A549 (cell line): ENCODE results near the gene NKX6-1. TPM values are rescaled to one million over a fixed set of nuclear protein-coding genes. Genes with fewer than 3 reads are reported as not detected.
A peak's percentile ranks its signal among the peaks of the same experiment; 100 is the strongest.

Experiments used
- ATAC-seq, 2 experiments: fragments of 200-7000 bp in 1 of 2; fragments of >200 bp in 1 of 2; cut with Nextera tagmentation in 1 of 2; cut with Tn5 transposase in 1 of 2; 3 replicates each; pipeline versions ENCODE4 v1.8.0 to v1.9.1; 2018 to 2020; ENCODE audit warnings: mild to moderate bottlenecking in 1 of 2, moderate library complexity in 1 of 2
- CTCF ChIA-PET: fragments of 300-600 bp; sonication (Branson Sonifier 250); formaldehyde crosslinking; extraction: SDS; loops from one replicate; lab custom pipeline; 2021; ENCODE audit warnings: antibody characterized with exemption, inconsistent platforms; lab: Yijun Ruan, JAX
- POLR2A ChIA-PET: fragments of 350-600 bp; formaldehyde crosslinking; extraction: SDS; loops from one replicate; lab custom pipeline; 2021; ENCODE audit warnings: antibody characterized with exemption, inconsistent platforms; lab: Yijun Ruan, JAX
- DNase-seq, 2 experiments: peaks; one replicate each; pipeline versions ENCODE4 v3.0.0 to v3.0.0-alpha.2; 2011 to 2016; ENCODE audit warnings: low read depth in 1 of 2, low spot score in 1 of 2
- FAIRE-seq: peaks from 2 replicates; lab custom pipeline; 2011; peaks lifted over from hg19 to GRCh38; lab: Jason Lieb, UNC
- H3K27ac ChIP-seq, 2 experiments: fragments of >200 bp; sonication (Bioruptor Twin); formaldehyde crosslinking; 3 replicates each; pipeline ENCODE4 v1.5.1; 2016 to 2017
- H3K4me1 ChIP-seq: fragments of >200 bp; sonication (Bioruptor Twin); formaldehyde crosslinking; 3 replicates; pipeline ENCODE4 v1.6.1; 2016
- H3K4me2 ChIP-seq: fragments of >200 bp; sonication (Bioruptor Twin); formaldehyde crosslinking; 3 replicates; pipeline ENCODE4 v1.6.1; 2016
- H3K4me3 ChIP-seq: fragments of >200 bp; sonication (Bioruptor Twin); formaldehyde crosslinking; 3 replicates; pipeline ENCODE4 v1.5.1; 2016
- H3K9me3 ChIP-seq: fragments of >200 bp; sonication (Bioruptor Twin); formaldehyde crosslinking; 3 replicates; pipeline ENCODE4 v1.6.1; 2016
- CBX8 ChIP-seq: fragments of 200-600 bp; sonication (generic); IDR thresholded peaks from 2 replicates; pipeline ENCODE4 v1.6.1; 2016
- CHD4 ChIP-seq: fragments of 200-600 bp; sonication (generic); IDR thresholded peaks from 2 replicates; pipeline ENCODE4 v1.6.1; 2016; ENCODE audit warnings: antibody characterized with exemption, mild to moderate bottlenecking, borderline replicate concordance
- CTCF ChIP-seq: fragments of >200 bp; sonication (Bioruptor Twin); formaldehyde crosslinking; IDR thresholded peaks from 3 replicates; pipeline ENCODE4 v1.5.1; 2016
- EHF ChIP-seq: fragments of 250-450 bp; sonication (Bioruptor Pico); IDR thresholded peaks from 2 replicates; pipeline ENCODE4 v1.5.0; 2020; ENCODE audit warnings: mild to moderate bottlenecking
- ELK1 ChIP-seq: fragments of 150-350 bp; IDR thresholded peaks from 2 replicates; pipeline ENCODE4 v1.6.1; 2014; ENCODE audit warnings: low read depth, mild to moderate bottlenecking, low read length
- ESRRA ChIP-seq: fragments of 150-350 bp; IDR thresholded peaks from 2 replicates; pipeline ENCODE4 v1.6.1; 2014; ENCODE audit warnings: mild to moderate bottlenecking, low read length, borderline replicate concordance
- FOSL2 ChIP-seq, 2 experiments: fragments of 450-650 bp in 1 of 2; fragments of >200 bp in 1 of 2; sonication (Bioruptor Twin) in 1 of 2; formaldehyde crosslinking; IDR thresholded peaks; 2 replicates each; pipeline versions ENCODE4 v1.5.0 to v1.6.1; 2016 to 2020; ENCODE audit warnings: mild to moderate bottlenecking in 1 of 2, moderate library complexity in 1 of 2
- GATA3 ChIP-seq: IDR thresholded peaks from 2 replicates; pipeline ENCODE4 v1.6.1; 2012; ENCODE audit warnings: borderline replicate concordance
- HEYL ChIP-seq: fragments of 250-450 bp; sonication (Bioruptor Pico); IDR thresholded peaks from 2 replicates; pipeline ENCODE4 v1.8.0; 2021; ENCODE audit warnings: mild to moderate bottlenecking, moderate library complexity
- HOXA7 ChIP-seq: fragments of 250-450 bp; sonication (Bioruptor Pico); IDR thresholded peaks from 2 replicates; pipeline ENCODE4 v1.5.0; 2020; ENCODE audit warnings: mild to moderate bottlenecking, moderate library complexity
- HOXB13 ChIP-seq: fragments of 250-450 bp; sonication (Bioruptor Pico); IDR thresholded peaks from 2 replicates; pipeline ENCODE4 v1.5.0; 2020; ENCODE audit warnings: low read depth, mild to moderate bottlenecking, moderate library complexity
- HOXB5 ChIP-seq: fragments of 250-450 bp; sonication (Bioruptor Pico); IDR thresholded peaks from 2 replicates; pipeline ENCODE4 v1.5.0; 2020; ENCODE audit warnings: mild to moderate bottlenecking, moderate library complexity
- JUNB ChIP-seq: fragments of >200 bp; sonication (Bioruptor Twin); formaldehyde crosslinking; IDR thresholded peaks from 2 replicates; pipeline ENCODE4 v1.6.1; 2016
- KDM1A ChIP-seq: fragments of 200-600 bp; sonication (generic); IDR thresholded peaks from 2 replicates; pipeline ENCODE4 v1.6.1; 2016; ENCODE audit warnings: low read depth, mild to moderate bottlenecking
- MAFK ChIP-seq: fragments of 450-650 bp; IDR thresholded peaks from 2 replicates; pipeline ENCODE4 v1.6.1; 2014; ENCODE audit not compliant: partially characterized antibody
- MYC ChIP-seq: IDR thresholded peaks from 2 replicates; pipeline ENCODE4 v1.6.1; 2012; ENCODE audit warnings: mild to moderate bottlenecking, inconsistent platforms, low read length, improper control_type of control experiment, borderline replicate concordance
- NPAS2 ChIP-seq: fragments of 250-450 bp; sonication (Bioruptor Pico); IDR thresholded peaks from 2 replicates; pipeline ENCODE4 v1.8.0; 2022; ENCODE audit warnings: mild to moderate bottlenecking, moderate library complexity, borderline replicate concordance
- NR3C1 ChIP-seq: fragments of >200 bp; sonication (Bioruptor Twin); formaldehyde crosslinking; IDR thresholded peaks from 3 replicates; pipeline ENCODE4 v1.6.1; 2017
- PBX3 ChIP-seq: IDR thresholded peaks from 2 replicates; pipeline ENCODE4 v1.6.1; 2012
- POLR2AphosphoS2 ChIP-seq: conservative IDR thresholded peaks from 2 replicates; pipeline ENCODE4 v1.6.1; 2012; ENCODE audit warnings: low read length, improper control_type of control experiment, inconsistent platforms
- RAD21 ChIP-seq, 2 experiments: fragments of >200 bp in 1 of 2; sonication (Bioruptor Twin) in 1 of 2; formaldehyde crosslinking in 1 of 2; IDR thresholded peaks in 1 of 2; conservative IDR thresholded peaks in 1 of 2; 2 replicates in 1 of 2; 3 replicates in 1 of 2; pipeline ENCODE4 v1.6.1; 2012 to 2018; ENCODE audit warnings: inconsistent platforms in 1 of 2
- SMC3 ChIP-seq: fragments of >200 bp; sonication (Bioruptor Twin); formaldehyde crosslinking; IDR thresholded peaks from 3 replicates; pipeline ENCODE4 v1.6.1; 2018; ENCODE audit warnings: inconsistent platforms
- TFCP2L1 ChIP-seq: fragments of 250-450 bp; sonication (Bioruptor Pico); IDR thresholded peaks from 2 replicates; pipeline ENCODE4 v1.5.0; 2021; ENCODE audit warnings: mild to moderate bottlenecking
- ZC3H11A ChIP-seq: fragments of 450-650 bp; IDR thresholded peaks from 2 replicates; pipeline ENCODE4 v1.6.1; 2014; ENCODE audit warnings: antibody characterized with exemption, mild to moderate bottlenecking
- ZFP36 ChIP-seq: fragments of 450-650 bp; IDR thresholded peaks from 2 replicates; pipeline ENCODE4 v1.6.1; 2014; ENCODE audit warnings: borderline replicate concordance; ENCODE audit not compliant: partially characterized antibody
- ZNF302 ChIP-seq: fragments of 250-450 bp; sonication (Bioruptor Pico); IDR thresholded peaks from 2 replicates; pipeline ENCODE4 v1.9.0; 2021; ENCODE audit warnings: inconsistent platforms, mild to moderate bottlenecking, moderate library complexity
- ZSCAN20 ChIP-seq: fragments of 250-450 bp; sonication (Bioruptor Pico); IDR thresholded peaks from 2 replicates; pipeline ENCODE4 v1.8.0; 2022; ENCODE audit warnings: mild to moderate bottlenecking, moderate library complexity
- WGBS: methylation state at CpG from one replicate; pipeline ENCODE4 v1.1.6; 2017; ENCODE audit errors: missing lambda C conversion rate; 5-methylcytosine and 5-hydroxymethylcytosine counted together
- polyA plus RNA-seq, 4 experiments: library from polyadenylated mRNA; depleted of rRNA in 3 of 4; stranded (reverse); fragments of >200 nt; fragmentation: RNase III in 1 of 4; extraction: RNeasy Plus Mini Kit Qiagen cat#74134 plus additional on column Dnase treatment in 1 of 4; gene quantifications; 2 replicates in 3 of 4; 3 replicates in 1 of 4; pipeline ENCODE4 v1.2.3, GENCODE V29; 2011 to 2017

Gene NKX6-1
- polyA plus RNA-seq, 2 of the 4 experiments (the other 2 are of a cell fraction): 0.13 to 0.28 TPM

GRCh38 chr4:84530454-84530853 is 31.4 kb upstream of the NKX6-1 start (continued):
- TF ChIP-seq CTCF (no peak), HEYL (CRISPR knock-in tag) (no peak), CBX8 (no peak), POLR2AphosphoS2 (no peak), ESRRA (no peak), PBX3 (no peak), JUNB (no peak), ZC3H11A (no peak)

GRCh38 chr4:84529169-84529751 is 30.2 kb upstream of the NKX6-1 start:
- no peak overlapping the region for H3K4me3 ChIP-seq
- CTCF ChIA-PET: interaction anchor here (0.9 to 2.0 kb wide), 8 partner anchors 8 to 884 kb away, joined by 3 to 10 read pairs (median 4); no protein-coding TSS in a partner anchor
- no peak for TF ChIP-seq NPAS2 (CRISPR knock-in tag)
- TF ChIP-seq RAD21 (conservative IDR thresholded peaks at IDR 0.05 in 1 of 2, IDR thresholded peaks at IDR 0.05 in 1 of 2): peak; percentile 49 to 53
- peak; percentile 27; the same call in 1 of the 3 replicates for TF ChIP-seq SMC3
- peak; percentile 64 for TF ChIP-seq CTCF
- H3K4me2 ChIP-seq: no peak overlapping the region
- no peaks in the 10 kb centered on the region; the same call in 2 of the 3 replicates for H3K9me3 ChIP-seq
- peak; percentile 12 to 13 for DNase-seq
- H3K4me1 ChIP-seq: peaks cover 8% of the 10 kb centered on the region; the same call in 2 of the 3 replicates
- POLR2A ChIA-PET: no interaction called here
- peak; percentile 78 for FAIRE-seq
- H3K27ac ChIP-seq: no peak overlapping the region
- 94% methylated on average over 2 of the region's 2 CpGs for WGBS
- peak in 1 of 2 experiments; percentile 61; a peak in 2 of 6 replicates for ATAC-seq

GRCh38 chr4:84527391-84527790 is 28.3 kb upstream of the NKX6-1 start:
- Histone ChIP-seq H3K9me3 (no peaks in the 10 kb centered on the region), H3K27ac (no peak overlapping the region), H3K4me2 (no peak overlapping the region), H3K4me3 (no peak overlapping the region), H3K4me1 (peaks cover 8% of the 10 kb centered on the region; the same call in 2 of the 3 replicates)
- FAIRE-seq: no peak
- POLR2A ChIA-PET: no interaction called here
- DNase-seq: no peak
- TF ChIP-seq MYC (no peak), GATA3 (no peak), KDM1A (no peak), ZSCAN20 (CRISPR knock-in tag) (no peak), ZC3H11A (no peak), NR3C1 (no peak), ZFP36 (no peak), ELK1 (no peak), HOXB13 (no peak), EHF (CRISPR knock-in tag) (no peak), ZNF302 (no peak), HOXA7 (no peak), JUNB (no peak), MAFK (no peak), CHD4 (no peak), FOSL2 (IDR thresholded peaks at IDR 0.05) (no peak), FOSL2 (CRISPR knock-in tag; IDR thresholded peaks at IDR 0.05) (no peak), HOXB5 (CRISPR knock-in tag) (no peak), TFCP2L1 (no peak)
- ATAC-seq: no peak
- CTCF ChIA-PET: no interaction called here
